ENCODE measurements around the gene TCP10L.

DNA sequence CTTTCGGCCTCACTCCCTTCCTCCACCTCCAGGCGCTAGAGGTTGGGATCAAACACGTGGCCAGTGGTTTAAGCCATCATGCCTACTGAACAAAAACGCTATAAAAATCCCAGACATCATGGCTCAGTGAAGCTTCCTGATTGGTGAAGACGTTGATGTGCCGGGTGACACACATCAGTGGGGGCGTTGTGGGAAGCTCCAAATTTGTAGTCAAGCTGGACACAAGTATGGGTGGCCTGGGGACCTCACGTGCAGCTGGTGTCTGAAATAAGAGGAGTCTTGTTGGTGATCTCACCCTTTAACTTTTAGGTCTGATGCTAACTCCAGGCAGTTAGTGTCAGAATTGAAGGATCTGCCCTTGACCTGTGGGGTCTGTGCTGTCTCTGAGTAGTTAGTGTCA, 20.1 kb upstream of the TCP10L start:
- TF ChIP-seq POLR2A (IDR thresholded peaks at IDR 0.05): no peak
- TF ChIP-seq CTCF (IDR thresholded peaks at IDR 0.05): no peak
- no peak for TF ChIP-seq POLR2AphosphoS5 (IDR thresholded peaks at IDR 0.05)
- TF ChIP-seq EP300 (IDR thresholded peaks at IDR 0.05; ENCODE audit: low read depth): no peak

All from transverse colon (tissue), 4 donors.